ENCODE data around the gene LMO1. TPM values are rescaled to one million over a fixed set of nuclear protein-coding genes. Genes with fewer than 3 reads are reported as not detected.

Gene LMO1
- total and polyA plus RNA-seq, 10 of the 15 experiments (the other 5 are each of a cell fraction or from before 2014, with no cell fraction given): not detected

DNA sequence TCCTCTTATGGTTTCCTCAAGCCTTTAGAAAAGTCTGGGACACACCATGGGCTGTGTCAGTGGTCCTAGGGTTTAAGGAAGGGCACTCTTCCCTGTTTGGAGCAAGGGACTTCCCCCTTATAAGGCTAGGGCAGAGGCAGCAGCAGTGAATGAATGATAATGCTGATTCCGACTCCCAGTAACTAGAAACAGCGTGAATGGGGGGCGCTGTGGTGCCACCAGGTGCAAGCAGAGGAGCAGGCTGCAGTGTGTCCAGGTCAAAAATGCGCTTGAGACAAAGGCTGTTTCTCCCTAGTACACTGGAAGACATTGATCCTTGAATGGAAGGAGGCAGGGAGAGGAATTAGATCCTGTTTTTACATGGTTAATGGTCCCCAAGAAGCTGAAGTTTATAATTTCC is 83.2 kb downstream of the LMO1 start:
- no peak for ATAC-seq
- Histone ChIP-seq H3K4me2 (ENCODE audit: control insufficient read depth, insufficient read depth) (no peak overlapping the region), H3K4me3 (no peak overlapping the region), H3K9ac (ENCODE audit: control insufficient read depth, insufficient read depth, low read length) (no peak overlapping the region), H3K27me3 (replicated peaks in 1 of 2; ENCODE audit: control insufficient read depth in 2 of 2, insufficient read depth in 2 of 2, low read length in 1 of 2) (peaks cover 0 to 3% of the 10 kb centered on the region in 2 experiments; a peak in 2 of 4 replicates), H2AFZ (ENCODE audit: control insufficient read depth, low read depth, low read length) (no peak overlapping the region), H3K9me3 (replicated peaks; ENCODE audit: control insufficient read depth, insufficient read depth, low read length) (no peaks in the 10 kb centered on the region), H4K20me1 (ENCODE audit: control insufficient read depth, insufficient read depth) (no peaks in the 10 kb centered on the region), H3K27ac (ENCODE audit: control insufficient read depth, insufficient read depth) (no peak overlapping the region), H3K79me2 (ENCODE audit: control insufficient read depth, insufficient read depth, low read length) (no peaks in the 10 kb centered on the region), H3K36me3 (ENCODE audit: control insufficient read depth in 2 of 2, insufficient read depth in 2 of 2, low read length in 1 of 2) (no peaks in the 10 kb centered on the region), H3K4me1 (ENCODE audit: control insufficient read depth, insufficient read depth, low read length) (no peaks in the 10 kb centered on the region)
- FAIRE-seq: no peak
- intact Hi-C loops (cut with micrococcal nuclease; ENCODE audit: unreplicated experiment) (no loop called here), in situ Hi-C loops (cut with MboI) (no loop called here)
- WGBS (ENCODE audit: insufficient coverage, insufficient replicate concordance, low lambda C conversion rate, missing lambda C conversion rate): 13% methylated on average over 4 of the region's 4 CpGs
- ChIA-PET RAD21 (ENCODE audit: unreplicated experiment) (no interaction called here), POLR2A (no interaction called here), SMC1A (ENCODE audit: uncharacterized antibody, unreplicated experiment) (no interaction called here), CTCF (interaction anchor here (2.1 to 2.4 kb wide), 2 partner anchors 10 to 13 kb away, joined by 6 to 10 read pairs; no protein-coding TSS in a partner anchor)
- no TSS peak for BruUV-seq (replicated peaks)
- DNase-seq (ENCODE audit: low read depth, low spot score): no peak
- TF ChIP-seq NRF1 (conservative IDR thresholded peaks at IDR 0.05; ENCODE audit: low read depth, low read length): no peak
- TF ChIP-seq ETV6 (conservative IDR thresholded peaks at IDR 0.05 in 1 of 2, IDR thresholded peaks at IDR 0.05 in 1 of 2; ENCODE audit: borderline replicate concordance in 1 of 2, low read depth in 1 of 2): no peak
- TF ChIP-seq, protein P1, sequence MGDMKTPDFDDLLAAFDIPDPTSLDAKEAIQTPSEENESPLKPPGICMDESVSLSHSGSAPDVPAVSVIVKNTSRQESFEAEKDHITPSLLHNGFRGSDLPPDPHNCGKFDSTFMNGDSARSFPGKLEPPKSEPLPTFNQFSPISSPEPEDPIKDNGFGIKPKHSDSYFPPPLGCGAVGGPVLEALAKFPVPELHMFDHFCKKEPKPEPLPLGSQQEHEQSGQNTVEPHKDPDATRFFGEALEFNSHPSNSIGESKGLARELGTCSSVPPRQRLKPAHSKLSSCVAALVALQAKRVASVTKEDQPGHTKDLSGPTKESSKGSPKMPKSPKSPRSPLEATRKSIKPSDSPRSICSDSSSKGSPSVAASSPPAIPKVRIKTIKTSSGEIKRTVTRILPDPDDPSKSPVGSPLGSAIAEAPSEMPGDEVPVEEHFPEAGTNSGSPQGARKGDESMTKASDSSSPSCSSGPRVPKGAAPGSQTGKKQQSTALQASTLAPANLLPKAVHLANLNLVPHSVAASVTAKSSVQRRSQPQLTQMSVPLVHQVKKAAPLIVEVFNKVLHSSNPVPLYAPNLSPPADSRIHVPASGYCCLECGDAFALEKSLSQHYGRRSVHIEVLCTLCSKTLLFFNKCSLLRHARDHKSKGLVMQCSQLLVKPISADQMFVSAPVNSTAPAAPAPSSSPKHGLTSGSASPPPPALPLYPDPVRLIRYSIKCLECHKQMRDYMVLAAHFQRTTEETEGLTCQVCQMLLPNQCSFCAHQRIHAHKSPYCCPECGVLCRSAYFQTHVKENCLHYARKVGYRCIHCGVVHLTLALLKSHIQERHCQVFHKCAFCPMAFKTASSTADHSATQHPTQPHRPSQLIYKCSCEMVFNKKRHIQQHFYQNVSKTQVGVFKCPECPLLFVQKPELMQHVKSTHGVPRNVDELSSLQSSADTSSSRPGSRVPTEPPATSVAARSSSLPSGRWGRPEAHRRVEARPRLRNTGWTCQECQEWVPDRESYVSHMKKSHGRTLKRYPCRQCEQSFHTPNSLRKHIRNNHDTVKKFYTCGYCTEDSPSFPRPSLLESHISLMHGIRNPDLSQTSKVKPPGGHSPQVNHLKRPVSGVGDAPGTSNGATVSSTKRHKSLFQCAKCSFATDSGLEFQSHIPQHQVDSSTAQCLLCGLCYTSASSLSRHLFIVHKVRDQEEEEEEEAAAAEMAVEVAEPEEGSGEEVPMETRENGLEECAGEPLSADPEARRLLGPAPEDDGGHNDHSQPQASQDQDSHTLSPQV (IDR thresholded peaks at IDR 0.05): no peak
- TF ChIP-seq, protein P2, sequence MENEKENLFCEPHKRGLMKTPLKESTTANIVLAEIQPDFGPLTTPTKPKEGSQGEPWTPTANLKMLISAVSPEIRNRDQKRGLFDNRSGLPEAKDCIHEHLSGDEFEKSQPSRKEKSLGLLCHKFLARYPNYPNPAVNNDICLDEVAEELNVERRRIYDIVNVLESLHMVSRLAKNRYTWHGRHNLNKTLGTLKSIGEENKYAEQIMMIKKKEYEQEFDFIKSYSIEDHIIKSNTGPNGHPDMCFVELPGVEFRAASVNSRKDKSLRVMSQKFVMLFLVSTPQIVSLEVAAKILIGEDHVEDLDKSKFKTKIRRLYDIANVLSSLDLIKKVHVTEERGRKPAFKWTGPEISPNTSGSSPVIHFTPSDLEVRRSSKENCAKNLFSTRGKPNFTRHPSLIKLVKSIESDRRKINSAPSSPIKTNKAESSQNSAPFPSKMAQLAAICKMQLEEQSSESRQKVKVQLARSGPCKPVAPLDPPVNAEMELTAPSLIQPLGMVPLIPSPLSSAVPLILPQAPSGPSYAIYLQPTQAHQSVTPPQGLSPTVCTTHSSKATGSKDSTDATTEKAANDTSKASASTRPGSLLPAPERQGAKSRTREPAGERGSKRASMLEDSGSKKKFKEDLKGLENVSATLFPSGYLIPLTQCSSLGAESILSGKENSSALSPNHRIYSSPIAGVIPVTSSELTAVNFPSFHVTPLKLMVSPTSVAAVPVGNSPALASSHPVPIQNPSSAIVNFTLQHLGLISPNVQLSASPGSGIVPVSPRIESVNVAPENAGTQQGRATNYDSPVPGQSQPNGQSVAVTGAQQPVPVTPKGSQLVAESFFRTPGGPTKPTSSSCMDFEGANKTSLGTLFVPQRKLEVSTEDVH (IDR thresholded peaks at IDR 0.05; ENCODE audit: low read depth, partially characterized antibody): no peak
- no peak for TF ChIP-seq TCF3 (IDR thresholded peaks at IDR 0.05; ENCODE audit: borderline replicate concordance, insufficient read depth, low read depth, low read length)
- no peak for TF ChIP-seq FOXK2 (IDR thresholded peaks at IDR 0.05)

Measured in GM12878 (cell line).